Measurements from ENCODE around the gene OOSP1. TPM values are rescaled to one million over a fixed set of nuclear protein-coding genes. Genes with fewer than 3 reads are reported as not detected.

OOSP1 gene
- total RNA-seq, 1 donor from 2014 or later, result not detected

- TF ChIP-seq, protein P1, sequence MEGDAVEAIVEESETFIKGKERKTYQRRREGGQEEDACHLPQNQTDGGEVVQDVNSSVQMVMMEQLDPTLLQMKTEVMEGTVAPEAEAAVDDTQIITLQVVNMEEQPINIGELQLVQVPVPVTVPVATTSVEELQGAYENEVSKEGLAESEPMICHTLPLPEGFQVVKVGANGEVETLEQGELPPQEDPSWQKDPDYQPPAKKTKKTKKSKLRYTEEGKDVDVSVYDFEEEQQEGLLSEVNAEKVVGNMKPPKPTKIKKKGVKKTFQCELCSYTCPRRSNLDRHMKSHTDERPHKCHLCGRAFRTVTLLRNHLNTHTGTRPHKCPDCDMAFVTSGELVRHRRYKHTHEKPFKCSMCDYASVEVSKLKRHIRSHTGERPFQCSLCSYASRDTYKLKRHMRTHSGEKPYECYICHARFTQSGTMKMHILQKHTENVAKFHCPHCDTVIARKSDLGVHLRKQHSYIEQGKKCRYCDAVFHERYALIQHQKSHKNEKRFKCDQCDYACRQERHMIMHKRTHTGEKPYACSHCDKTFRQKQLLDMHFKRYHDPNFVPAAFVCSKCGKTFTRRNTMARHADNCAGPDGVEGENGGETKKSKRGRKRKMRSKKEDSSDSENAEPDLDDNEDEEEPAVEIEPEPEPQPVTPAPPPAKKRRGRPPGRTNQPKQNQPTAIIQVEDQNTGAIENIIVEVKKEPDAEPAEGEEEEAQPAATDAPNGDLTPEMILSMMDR (IDR thresholded peaks at IDR 0.05), result no peak
- no peaks in the 10 kb centered on the region for H3K9me3 Mint-ChIP-seq (ENCODE audit: unreplicated experiment)
- DNase-seq (ENCODE audit: extremely low spot score, unreplicated experiment), result no peak
- no peaks in the 10 kb centered on the region for H3K4me1 Mint-ChIP-seq (ENCODE audit: unreplicated experiment)
- no peaks in the 10 kb centered on the region for H3K27me3 Mint-ChIP-seq (ENCODE audit: unreplicated experiment)
- no peak overlapping the region for H3K4me3 Mint-ChIP-seq (ENCODE audit: unreplicated experiment)
- H3K27ac Mint-ChIP-seq (ENCODE audit: unreplicated experiment), result no peak overlapping the region
- no peaks in the 10 kb centered on the region for H3K36me3 Mint-ChIP-seq (ENCODE audit: unreplicated experiment)
Measured at GRCh38 chr11:59941091-59941490, 2.9 kb downstream of the OOSP1 start.

GRCh38 chr11:59943997-59944714, 5.9 kb downstream of the OOSP1 start:
- no peak overlapping the region for H3K27ac Mint-ChIP-seq (ENCODE audit: unreplicated experiment)
- DNase-seq (ENCODE audit: extremely low spot score, unreplicated experiment), result no peak
- H3K4me1 Mint-ChIP-seq (ENCODE audit: unreplicated experiment), result no peaks in the 10 kb centered on the region
- no peaks in the 10 kb centered on the region for H3K36me3 Mint-ChIP-seq (ENCODE audit: unreplicated experiment)
- TF ChIP-seq, protein P1 (IDR thresholded peaks at IDR 0.05), result no peak
- H3K9me3 Mint-ChIP-seq (ENCODE audit: unreplicated experiment), result no peaks in the 10 kb centered on the region
- no peak overlapping the region for H3K4me3 Mint-ChIP-seq (ENCODE audit: unreplicated experiment)
- H3K27me3 Mint-ChIP-seq (ENCODE audit: unreplicated experiment), result no peaks in the 10 kb centered on the region

GRCh38 chr11:59944720-59945119, 6.5 kb downstream of the OOSP1 start:
- Mint-ChIP-seq H3K36me3 (ENCODE audit: unreplicated experiment) (no peaks in the 10 kb centered on the region), H3K27ac (ENCODE audit: unreplicated experiment) (no peak overlapping the region)

DNA sequence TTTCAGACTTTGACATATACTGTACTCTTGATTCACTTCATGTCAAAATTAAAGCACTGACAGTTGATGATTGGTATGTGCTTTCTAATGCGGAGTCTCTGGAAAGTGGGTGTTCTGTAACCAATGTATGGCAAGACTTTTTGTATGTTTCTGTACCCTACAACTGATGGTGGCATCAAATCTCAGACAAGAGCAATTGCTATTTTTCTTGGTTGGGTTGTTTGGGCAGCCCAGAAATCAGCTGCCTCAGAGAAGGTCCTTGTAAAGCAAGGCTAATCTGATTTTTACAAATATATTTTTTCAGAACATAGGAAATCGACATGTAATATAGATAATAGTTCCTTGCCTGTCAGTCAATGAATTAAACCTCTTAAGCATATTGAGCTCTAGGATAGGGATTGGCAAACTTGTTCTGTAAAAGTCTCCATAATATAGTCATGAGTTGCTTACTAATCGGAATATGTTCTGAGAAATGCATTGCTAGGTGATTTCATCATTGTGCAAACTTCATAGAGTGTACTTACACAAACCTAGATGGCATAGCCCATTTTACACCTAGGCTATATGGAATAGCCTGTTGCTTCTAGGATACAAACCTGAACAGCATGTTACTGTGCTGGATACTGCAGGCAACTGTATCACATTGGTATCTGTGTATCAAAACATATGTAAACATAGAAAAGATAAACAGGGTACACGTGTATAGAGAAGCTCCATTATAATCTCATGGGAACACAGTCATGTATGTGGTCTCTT, 15.4 kb downstream of the OOSP1 start:
- Mint-ChIP-seq H3K36me3 (ENCODE audit: unreplicated experiment) (no peaks in the 10 kb centered on the region), H3K27ac (ENCODE audit: unreplicated experiment) (no peak overlapping the region), H3K27me3 (ENCODE audit: unreplicated experiment) (no peaks in the 10 kb centered on the region), H3K4me3 (ENCODE audit: unreplicated experiment) (no peak overlapping the region), H3K4me1 (ENCODE audit: unreplicated experiment) (no peaks in the 10 kb centered on the region), H3K9me3 (ENCODE audit: unreplicated experiment) (no peaks in the 10 kb centered on the region)
- TF ChIP-seq, protein P1 (IDR thresholded peaks at IDR 0.05), result no peak
- DNase-seq (ENCODE audit: extremely low spot score, unreplicated experiment), result no peak

More at GRCh38 chr11:59944720-59945119, 6.5 kb downstream of the OOSP1 start:
- no peaks in the 10 kb centered on the region for H3K27me3 Mint-ChIP-seq (ENCODE audit: unreplicated experiment)
- no peaks in the 10 kb centered on the region for H3K4me1 Mint-ChIP-seq (ENCODE audit: unreplicated experiment)
- TF ChIP-seq, protein P1 (IDR thresholded peaks at IDR 0.05), result no peak
- no peak overlapping the region for H3K4me3 Mint-ChIP-seq (ENCODE audit: unreplicated experiment)
- H3K9me3 Mint-ChIP-seq (ENCODE audit: unreplicated experiment), result no peaks in the 10 kb centered on the region
- DNase-seq (ENCODE audit: extremely low spot score, unreplicated experiment), result no peak

DNA sequence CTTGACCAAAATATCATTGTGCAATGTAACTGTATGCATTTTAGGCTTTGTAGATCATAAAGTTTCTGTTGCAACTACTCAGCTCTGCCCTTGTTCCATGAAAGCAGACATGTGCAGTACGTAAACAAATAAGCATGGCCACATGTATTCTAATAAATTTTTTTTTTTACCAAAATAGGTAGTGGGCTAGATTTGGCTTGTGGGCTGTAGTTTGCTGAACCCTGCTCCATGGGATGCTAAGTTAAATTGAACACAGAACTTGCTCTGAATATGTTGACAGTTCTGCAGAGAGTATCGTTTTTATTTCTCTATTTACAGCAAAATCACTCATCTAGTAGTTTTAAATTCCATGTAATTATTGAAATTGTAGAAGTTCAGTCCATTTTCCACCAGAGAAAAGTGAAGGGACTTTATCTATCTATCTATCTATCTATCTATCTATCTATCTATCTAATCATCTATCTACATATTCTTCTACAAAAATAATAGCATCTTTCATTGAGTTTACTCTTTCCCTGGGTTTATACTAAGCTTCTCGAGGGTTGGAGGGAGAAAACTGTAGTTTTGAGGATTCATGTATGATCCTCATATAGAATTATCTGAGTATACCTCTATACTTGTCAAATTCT, 16.1 kb downstream of the OOSP1 start:
- Mint-ChIP-seq H3K27ac (ENCODE audit: unreplicated experiment) (no peak overlapping the region), H3K27me3 (ENCODE audit: unreplicated experiment) (no peaks in the 10 kb centered on the region), H3K9me3 (ENCODE audit: unreplicated experiment) (no peaks in the 10 kb centered on the region), H3K36me3 (ENCODE audit: unreplicated experiment) (no peaks in the 10 kb centered on the region), H3K4me1 (ENCODE audit: unreplicated experiment) (no peaks in the 10 kb centered on the region), H3K4me3 (ENCODE audit: unreplicated experiment) (no peak overlapping the region)
- TF ChIP-seq, protein P1 (IDR thresholded peaks at IDR 0.05), result no peak
- no peak for DNase-seq (ENCODE audit: extremely low spot score, unreplicated experiment)
